HL-60 (cell line): ENCODE data around the gene GRAMD4.

Experiments used
- DNase-seq, 2 experiments: peaks; one replicate each; pipeline ENCODE4 v3.0.0-alpha.2; 2010 to 2020; ENCODE audit warnings: low read depth in 1 of 2, low spot score in 1 of 2
- H3K27ac ChIP-seq: fragments of 250-450 bp; sonication (Bioruptor Pico); replicated peaks from 2 replicates; pipeline ENCODE4 v1.5.1; 2020; ENCODE audit warnings: mild to moderate bottlenecking, moderate library complexity
- H3K27me3 ChIP-seq: fragments of 250-450 bp; sonication (Bioruptor Pico); 2 replicates; pipeline ENCODE4 v1.5.1; 2021; ENCODE audit warnings: mild to moderate bottlenecking, moderate library complexity; ENCODE audit not compliant: insufficient read depth, poor library complexity, severe bottlenecking
- H3K4me3 ChIP-seq: replicated peaks from 2 replicates; pipeline ENCODE4 v1.5.1; 2011; ENCODE audit warnings: mild to moderate bottlenecking, control low read depth, low read length; ENCODE audit not compliant: insufficient read depth
- GABPA ChIP-seq: IDR thresholded peaks from 2 replicates; pipeline ENCODE4 v1.6.1; 2012; ENCODE audit warnings: low read depth
- POLR2AphosphoS5 ChIP-seq: IDR thresholded peaks from 2 replicates; pipeline ENCODE4 v1.6.1; 2012; ENCODE audit warnings: low read depth
- SPI1 ChIP-seq: IDR thresholded peaks from 2 replicates; pipeline ENCODE4 v1.6.1; 2012; ENCODE audit warnings: low read depth, mild to moderate bottlenecking, borderline replicate concordance
- TF ChIP-seq, protein P1 (sequence below): IDR thresholded peaks from 2 replicates; pipeline ENCODE4 v1.6.1; 2012; ENCODE audit warnings: low read depth; ENCODE audit not compliant: insufficient replicate concordance
- TF ChIP-seq, protein P2 (sequence below): IDR thresholded peaks from one replicate; pipeline ENCODE4 v1.5.1; 2011; ENCODE audit warnings: low read length, control low read depth, inconsistent platforms; ENCODE audit not compliant: insufficient read depth

Gene GRAMD4

DNA sequence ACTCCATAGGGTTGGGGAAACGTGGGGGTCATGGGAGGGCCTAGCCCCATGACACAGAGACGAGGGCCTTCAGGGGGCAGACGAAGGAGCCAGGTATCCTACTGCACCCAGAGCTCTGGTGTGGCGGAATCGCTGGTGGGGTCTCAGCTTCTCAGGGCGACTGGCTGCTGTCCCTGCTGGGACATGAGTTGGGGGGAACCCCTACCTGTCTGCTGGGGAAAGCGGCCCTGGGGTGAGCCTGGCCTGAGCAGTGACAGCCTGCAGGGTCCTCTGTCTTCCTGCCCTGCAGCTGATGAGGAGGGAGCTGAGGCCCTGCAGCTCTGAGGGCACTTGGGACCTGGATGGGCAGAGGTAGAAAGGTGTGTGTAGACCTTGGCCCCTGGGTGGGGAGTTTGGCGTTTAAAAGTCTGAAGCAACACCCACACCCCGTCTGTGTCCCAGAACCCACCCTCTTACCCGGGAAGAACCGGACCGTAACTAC lies 33.6 kb upstream of the GRAMD4 start:
- H3K27ac ChIP-seq: no peak overlapping the region
- TF ChIP-seq, protein P1, sequence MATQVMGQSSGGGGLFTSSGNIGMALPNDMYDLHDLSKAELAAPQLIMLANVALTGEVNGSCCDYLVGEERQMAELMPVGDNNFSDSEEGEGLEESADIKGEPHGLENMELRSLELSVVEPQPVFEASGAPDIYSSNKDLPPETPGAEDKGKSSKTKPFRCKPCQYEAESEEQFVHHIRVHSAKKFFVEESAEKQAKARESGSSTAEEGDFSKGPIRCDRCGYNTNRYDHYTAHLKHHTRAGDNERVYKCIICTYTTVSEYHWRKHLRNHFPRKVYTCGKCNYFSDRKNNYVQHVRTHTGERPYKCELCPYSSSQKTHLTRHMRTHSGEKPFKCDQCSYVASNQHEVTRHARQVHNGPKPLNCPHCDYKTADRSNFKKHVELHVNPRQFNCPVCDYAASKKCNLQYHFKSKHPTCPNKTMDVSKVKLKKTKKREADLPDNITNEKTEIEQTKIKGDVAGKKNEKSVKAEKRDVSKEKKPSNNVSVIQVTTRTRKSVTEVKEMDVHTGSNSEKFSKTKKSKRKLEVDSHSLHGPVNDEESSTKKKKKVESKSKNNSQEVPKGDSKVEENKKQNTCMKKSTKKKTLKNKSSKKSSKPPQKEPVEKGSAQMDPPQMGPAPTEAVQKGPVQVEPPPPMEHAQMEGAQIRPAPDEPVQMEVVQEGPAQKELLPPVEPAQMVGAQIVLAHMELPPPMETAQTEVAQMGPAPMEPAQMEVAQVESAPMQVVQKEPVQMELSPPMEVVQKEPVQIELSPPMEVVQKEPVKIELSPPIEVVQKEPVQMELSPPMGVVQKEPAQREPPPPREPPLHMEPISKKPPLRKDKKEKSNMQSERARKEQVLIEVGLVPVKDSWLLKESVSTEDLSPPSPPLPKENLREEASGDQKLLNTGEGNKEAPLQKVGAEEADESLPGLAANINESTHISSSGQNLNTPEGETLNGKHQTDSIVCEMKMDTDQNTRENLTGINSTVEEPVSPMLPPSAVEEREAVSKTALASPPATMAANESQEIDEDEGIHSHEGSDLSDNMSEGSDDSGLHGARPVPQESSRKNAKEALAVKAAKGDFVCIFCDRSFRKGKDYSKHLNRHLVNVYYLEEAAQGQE: no peak
- TF ChIP-seq, protein P2, sequence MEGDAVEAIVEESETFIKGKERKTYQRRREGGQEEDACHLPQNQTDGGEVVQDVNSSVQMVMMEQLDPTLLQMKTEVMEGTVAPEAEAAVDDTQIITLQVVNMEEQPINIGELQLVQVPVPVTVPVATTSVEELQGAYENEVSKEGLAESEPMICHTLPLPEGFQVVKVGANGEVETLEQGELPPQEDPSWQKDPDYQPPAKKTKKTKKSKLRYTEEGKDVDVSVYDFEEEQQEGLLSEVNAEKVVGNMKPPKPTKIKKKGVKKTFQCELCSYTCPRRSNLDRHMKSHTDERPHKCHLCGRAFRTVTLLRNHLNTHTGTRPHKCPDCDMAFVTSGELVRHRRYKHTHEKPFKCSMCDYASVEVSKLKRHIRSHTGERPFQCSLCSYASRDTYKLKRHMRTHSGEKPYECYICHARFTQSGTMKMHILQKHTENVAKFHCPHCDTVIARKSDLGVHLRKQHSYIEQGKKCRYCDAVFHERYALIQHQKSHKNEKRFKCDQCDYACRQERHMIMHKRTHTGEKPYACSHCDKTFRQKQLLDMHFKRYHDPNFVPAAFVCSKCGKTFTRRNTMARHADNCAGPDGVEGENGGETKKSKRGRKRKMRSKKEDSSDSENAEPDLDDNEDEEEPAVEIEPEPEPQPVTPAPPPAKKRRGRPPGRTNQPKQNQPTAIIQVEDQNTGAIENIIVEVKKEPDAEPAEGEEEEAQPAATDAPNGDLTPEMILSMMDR: no peak
- no peak for TF ChIP-seq SPI1
- no peak for TF ChIP-seq GABPA
- TF ChIP-seq POLR2AphosphoS5: no peak

DNA sequence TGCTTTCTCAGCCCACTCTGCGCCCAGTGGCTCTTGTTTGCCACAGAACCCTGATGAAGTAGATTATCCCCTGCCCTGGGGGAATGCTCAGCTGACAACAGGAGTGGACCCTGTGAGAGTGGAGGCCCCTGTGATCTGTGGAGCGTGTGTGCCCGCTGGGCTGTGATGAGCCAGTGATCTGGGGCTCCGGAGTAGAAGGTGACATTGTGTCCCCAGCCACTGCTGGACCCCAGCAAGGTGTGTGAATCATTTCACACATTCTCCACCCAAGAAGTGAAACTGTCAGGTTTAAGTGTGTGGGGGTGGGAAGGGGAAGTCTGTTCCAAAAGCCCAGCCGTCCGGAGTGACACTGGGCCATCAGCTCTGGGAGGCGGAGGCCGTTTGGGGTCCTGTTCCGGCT lies 33.1 kb upstream of the GRAMD4 start:
- TF ChIP-seq, protein P1: no peak
- H3K27me3 ChIP-seq: no peaks in the 10 kb centered on the region
- no peak for DNase-seq
- no peak overlapping the region for H3K27ac ChIP-seq
- H3K4me3 ChIP-seq: no peak overlapping the region

More for the DNA sequence above, 33.6 kb upstream of the GRAMD4 start:
- Histone ChIP-seq H3K4me3 (no peak overlapping the region), H3K27me3 (no peaks in the 10 kb centered on the region)
- DNase-seq: no peak

DNA sequence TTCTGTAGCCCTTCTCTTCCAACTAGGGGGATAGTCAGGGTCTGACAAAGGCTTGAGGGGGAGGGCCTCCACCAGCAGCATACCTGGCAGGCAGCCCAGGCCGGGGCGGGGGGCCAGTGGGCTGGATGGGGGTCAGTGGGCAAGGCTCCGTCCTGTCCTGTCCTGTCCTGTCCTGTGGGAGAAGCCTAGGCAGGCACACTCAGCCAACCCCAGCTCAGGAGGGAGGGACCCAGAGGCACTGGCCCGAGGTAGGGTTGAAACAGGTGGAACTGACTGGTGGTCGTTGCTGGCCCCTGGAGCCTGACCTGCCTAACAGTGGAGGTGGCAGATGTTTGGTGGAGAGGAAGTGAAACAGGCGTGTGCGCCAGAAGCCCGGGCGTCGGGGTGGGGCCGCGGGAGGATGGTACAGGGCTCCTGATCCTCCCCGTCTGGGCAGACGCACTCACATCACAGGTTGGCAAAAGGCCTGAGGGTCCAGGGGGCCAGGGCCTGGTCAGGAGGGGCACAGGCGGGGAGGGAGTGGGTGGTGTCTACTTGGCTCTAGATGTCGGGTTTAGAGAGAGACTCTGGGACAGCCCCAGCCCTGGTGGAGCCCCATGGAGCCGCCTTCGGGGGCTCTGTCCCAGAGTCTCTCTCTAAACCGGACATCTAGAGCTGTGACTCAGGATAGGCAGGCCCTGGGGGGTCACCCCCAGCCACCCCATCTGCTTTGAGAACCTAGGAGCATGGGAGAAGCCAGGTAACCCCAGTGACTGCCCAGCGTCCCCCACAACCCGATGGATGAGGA lies 32.5 kb upstream of the GRAMD4 start:
- no peak for DNase-seq
- no peaks in the 10 kb centered on the region for H3K27me3 ChIP-seq
- no peak overlapping the region for H3K4me3 ChIP-seq
- no peak overlapping the region for H3K27ac ChIP-seq
- TF ChIP-seq, protein P1: no peak
- TF ChIP-seq, protein P2: no peak
- TF ChIP-seq SPI1 (peak; percentile 66), POLR2AphosphoS5 (no peak), GABPA (no peak)
